Fibroblast of skin of scalp (primary cell): ENCODE results near the gene PRKN.

Experiments
- DNase-seq: peaks from one replicate; pipeline ENCODE4 v3.0.0-alpha.2; 2013

The PRKN gene

GRCh38 chr6:162178666-162179065 is 548.9 kb downstream of the PRKN start:
- DNase-seq, result no peak

DNA sequence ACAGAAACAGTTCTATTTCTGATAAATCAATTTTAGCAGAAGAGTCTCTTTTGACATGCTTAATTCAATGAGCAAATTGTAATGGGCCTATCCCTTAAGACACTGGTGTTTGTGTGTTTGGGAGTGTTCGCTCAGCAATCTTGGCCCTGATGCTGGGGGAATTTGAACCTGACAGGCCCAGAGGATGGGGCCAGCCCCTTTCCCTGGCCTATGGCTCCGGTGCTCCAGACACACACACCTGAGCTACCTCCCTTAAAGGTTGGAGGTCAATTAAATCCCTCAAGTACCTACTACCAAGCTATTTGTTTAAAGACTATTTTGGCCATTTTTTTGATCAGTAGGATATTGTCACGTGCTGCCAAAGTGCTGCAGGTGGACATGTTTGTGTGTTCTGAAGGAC is 549.3 kb downstream of the PRKN start:
- no peak for DNase-seq

DNA sequence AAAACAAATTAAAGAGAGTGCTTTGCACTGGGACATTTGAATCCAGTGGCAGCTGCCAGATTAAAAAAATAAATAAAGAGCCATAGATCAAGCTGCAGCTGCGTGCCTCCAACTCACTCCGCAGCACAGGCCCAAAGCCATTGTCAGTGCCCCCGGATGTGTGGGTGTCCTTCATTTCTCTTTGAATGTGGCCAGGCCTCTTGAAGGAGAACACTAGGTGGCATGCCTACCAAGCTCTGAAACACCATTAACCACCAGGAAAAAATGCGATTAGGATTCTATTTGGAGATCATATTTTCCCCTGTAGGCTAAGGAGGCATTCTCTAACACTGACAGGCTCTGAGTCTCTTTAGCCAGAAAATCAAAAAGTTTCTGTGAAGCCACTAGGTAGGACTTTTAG is 549.8 kb downstream of the PRKN start:
- peak; percentile 39 for DNase-seq

DNA sequence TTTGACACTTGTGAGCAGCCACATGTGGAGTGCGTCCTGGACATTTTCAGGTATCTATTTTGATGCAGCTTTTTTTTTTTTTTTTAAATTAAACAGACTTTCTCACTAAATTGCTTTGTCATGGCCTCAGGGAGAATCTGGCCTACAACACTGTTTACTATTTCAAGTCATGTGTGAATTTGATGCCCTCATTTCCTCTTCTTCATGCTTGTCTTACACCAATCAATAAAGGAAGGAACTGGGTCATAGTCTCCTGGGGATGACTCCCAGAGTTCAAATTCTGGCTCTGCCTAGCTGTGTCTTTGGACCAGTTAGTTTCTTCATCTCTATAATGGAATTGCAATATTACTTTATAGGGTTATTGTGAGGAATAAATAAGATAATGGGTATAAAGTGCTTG is 554.1 kb downstream of the PRKN start:
- DNase-seq, result no peak

- DNase-seq, result no peak
Observed at GRCh38 chr6:162165479-162165878, 562.1 kb downstream of the PRKN start.

DNA sequence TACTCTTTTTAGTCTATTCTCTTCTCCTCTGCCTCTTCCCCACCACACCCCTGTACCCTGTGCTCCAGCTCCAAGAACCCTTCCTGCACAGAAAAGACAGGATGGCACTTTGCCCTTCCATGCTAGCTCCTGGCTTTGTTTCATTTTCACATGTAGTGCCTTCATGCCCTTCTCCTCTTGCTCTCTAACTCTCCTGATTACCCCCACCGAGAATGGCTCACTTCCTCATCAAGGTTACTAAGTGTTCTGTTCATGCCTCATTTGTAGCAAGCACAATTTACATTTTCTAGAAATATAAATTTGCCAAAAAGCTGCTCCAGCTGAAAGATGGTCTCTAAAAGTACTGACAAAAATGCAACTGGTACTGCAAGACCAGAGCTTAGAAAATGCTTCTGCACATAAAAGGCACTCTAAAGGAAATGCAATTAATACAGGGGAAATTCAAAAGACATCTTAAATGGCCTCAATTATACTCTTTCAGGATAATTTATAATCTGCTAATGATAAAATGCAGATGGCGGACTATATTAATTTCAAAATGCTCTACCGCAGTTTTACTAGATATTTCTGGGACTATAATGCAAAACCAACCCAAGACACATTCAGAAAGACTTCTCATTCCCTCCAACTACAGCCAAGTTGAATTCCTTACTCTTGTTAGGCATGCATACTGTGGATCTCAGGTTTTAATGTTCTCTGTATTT is 570.2 kb downstream of the PRKN start:
- no peak for DNase-seq

DNA sequence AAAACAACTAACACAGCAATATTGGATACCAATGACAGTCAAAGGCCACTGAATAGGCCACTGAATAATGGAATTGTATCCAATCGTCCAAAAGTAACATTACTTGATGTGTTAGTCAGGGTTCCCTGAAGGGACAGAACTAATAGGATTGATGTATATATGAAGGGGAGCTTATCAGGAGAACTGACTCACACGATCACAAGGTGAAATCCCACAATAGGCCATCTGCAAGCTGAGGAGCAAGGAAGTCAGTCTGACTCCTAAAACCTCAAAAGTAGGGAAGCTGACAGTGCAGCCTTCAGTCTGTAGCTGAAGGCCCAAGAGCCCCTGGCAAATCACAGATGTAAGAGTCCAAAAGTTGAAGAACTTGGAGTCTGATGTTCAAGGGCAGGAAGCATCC is 571.4 kb downstream of the PRKN start:
- peak; percentile 41 for DNase-seq

GRCh38 chr6:162154930-162155329 is 572.6 kb downstream of the PRKN start:
- DNase-seq, result no peak

GRCh38 chr6:162154001-162154400 is 573.6 kb downstream of the PRKN start:
- no peak for DNase-seq

GRCh38 chr6:162153120-162153519 is 574.4 kb downstream of the PRKN start:
- no peak for DNase-seq

DNA sequence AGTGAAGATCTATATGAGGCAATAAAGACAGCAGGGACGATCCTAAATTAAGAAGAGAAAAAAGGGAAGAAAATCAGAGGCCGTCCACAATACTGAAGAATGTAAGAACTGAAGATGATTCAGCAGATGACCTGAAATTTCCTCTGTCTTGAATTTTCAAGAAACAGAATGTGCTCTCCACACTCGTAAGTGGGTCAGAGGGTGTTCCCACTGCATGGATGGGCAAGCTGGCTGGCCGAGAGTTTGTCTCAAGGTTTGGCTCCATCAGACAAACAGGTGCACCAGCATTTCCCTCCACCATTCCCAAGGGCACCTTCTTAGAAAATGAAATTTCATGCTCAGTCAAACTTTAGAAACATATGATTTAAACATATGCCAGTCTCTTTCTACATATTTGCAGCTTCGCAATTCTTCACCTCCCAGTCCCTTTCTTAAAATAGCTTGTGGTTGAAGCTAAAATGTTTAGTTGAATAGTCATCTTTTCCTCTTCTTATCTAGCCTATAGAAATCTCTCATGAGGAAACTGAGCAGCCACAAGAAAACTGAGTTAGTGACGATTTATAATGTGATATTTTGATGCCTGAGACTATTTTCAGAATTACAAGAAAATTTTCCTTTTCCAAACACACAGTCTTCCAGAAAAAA is 576.4 kb downstream of the PRKN start:
- DNase-seq, result peak; percentile 70

DNA sequence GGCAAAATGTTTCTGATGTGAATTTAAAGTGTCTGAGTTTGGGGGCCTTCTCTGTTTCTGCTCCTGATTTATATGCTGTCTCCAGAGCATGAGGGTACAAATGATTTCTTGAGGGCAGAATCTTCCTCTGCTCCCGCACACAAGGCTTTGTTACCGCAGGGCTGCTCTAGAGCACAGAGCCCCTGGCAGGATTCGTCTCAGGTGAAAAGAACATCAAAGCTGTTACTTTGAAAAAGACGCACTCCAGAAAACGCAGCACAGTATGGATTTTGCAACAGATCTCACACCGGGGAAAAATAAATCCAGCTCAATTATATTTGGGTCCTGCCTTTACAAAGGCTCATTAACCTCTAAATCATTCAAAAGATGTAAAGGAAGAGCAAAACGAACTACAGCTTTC is 577.3 kb downstream of the PRKN start:
- no peak for DNase-seq

GRCh38 chr6:162149786-162150185 is 577.8 kb downstream of the PRKN start:
- no peak for DNase-seq

GRCh38 chr6:162147805-162148204 is 579.8 kb downstream of the PRKN start:
- no peak for DNase-seq

DNA sequence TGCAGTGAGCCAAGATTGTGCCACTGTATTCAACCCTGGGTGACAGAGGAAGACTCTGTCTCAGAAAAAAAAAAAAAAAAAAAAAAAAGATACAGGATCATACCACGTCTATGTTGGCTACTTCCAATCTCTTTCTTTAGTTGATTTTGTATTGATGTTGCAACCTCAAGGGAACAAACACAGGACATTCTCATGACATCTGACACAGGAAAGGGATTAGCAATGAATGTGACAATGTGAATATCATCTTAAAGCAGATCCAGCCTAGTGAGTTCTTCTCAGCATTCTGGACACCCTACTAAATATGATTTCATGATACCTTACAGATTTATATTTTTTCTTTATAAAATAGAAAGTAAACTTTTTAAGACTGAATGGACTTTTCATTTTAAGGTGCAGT is 580.3 kb downstream of the PRKN start:
- no peak for DNase-seq

DNA sequence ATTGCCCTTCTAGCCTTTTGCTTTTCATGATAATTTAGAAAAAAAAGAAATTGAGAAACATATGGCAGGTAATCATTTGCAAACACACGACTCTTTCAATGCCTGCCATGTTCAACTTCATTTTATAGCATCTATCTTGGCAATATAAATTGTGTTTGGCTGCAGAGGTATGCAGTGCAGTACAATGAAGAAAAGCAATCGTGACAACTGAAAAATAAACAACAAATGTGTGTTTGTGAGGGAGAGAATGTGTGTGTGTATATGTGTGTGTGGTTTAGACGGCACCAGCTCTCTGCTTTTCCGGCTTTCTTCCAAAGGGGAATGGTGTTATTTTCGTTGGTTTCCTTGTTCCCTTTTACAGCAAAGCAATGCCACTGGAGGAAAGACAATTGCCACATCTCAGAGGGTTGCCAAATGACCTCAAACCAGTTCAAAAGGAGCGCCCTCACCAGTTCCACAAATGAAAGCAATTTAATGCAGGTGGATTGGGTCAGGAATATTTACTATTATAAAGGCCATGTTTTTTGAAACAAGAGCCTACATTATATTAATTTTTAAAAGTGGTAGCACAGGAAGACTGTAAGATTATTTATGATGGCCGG is 587.2 kb downstream of the PRKN start:
- no peak for DNase-seq

DNA sequence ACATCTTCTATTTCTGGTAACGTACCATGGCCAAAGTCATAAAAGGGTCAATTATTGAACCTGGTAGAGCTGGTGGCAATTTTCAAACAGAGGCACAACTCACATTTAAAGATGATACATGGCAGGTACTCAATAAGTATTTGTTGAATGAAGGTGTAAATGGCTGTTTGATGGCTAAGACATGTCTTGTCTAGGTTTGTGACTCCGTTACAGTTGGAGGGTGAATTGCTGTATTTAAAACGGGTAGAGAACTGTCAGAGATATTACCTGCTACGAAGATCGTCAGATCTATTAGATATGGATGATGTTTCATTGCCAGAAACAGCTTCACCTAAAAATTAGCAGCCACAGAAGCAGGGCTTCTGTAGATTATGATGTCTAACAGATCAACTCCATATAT is 601.9 kb downstream of the PRKN start:
- no peak for DNase-seq

DNA sequence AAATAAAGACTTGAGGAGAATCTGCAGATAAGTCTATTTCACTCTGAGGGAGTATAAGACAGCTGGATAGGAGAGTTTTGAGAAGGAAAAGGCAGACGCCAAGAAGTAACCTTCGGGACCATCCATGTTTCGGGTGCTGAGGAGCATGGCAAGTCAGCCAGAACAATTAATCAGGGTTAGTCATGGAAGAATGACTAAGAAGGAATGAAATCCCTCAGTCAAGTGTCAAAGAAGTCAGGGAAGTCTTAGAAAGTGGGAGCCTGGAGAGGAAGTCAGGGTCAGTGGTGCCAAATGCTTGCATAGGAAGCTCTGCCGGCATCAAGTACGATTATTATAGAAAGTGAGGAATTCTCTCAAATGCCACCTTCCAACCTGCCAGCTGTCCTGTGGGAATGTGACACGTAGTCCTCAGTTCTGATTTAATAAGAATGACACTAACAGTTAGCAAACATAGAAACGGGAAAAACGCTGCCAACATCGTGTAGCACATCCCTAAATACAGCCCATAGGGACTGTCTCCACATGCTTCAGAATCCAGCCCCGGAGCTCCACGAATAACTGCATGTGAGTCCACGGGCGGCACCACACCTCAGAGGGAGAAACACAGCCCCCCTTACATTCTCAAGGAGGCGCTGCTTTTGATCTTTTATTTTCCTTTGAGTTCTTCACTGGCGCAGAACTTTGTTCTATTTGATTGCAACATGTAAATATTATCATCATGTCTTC is 602.7 kb downstream of the PRKN start:
- no peak for DNase-seq

DNA sequence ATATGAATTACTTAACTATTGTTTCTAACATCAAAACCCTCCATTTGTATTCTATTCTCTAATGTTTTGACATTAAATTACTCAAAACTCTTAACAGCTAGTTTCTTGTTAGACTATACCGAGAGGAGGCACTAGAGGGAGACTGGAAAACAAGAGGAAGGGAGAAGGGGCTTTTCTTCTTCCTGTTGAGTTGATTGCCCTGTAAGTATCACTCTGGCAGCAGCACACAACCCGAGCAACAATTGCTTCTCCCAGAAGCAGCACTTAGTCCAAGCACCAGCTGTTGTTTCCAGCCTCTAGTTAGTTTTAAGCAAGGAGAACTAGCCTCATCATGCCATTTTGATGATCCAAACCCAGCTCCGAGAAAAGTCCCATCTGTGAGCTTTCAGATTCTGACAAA is 603.8 kb downstream of the PRKN start:
- DNase-seq, result peak; percentile 15

DNA sequence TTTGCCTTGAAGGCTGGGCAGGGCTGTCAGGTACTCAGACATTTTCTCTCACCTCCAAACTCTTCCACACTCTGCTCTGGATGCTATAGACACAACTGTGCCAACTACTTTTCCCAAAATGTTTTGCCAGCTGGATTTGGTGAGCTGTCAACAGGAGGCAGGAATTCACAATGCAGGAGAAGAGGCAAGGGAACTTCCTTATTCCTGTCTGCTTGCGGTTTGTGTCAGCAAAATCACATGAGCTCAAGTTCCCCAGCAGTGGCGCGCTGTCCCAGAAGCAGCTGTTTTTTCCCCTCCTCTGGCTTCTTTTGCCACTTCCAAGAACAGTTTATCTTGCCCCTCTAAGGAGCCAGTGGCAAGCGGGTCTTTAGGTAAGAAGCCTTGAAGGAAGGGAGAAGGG is 608.2 kb downstream of the PRKN start:
- peak; percentile 77 for DNase-seq

GRCh38 chr6:162118706-162119105 is 608.9 kb downstream of the PRKN start:
- no peak for DNase-seq

DNA sequence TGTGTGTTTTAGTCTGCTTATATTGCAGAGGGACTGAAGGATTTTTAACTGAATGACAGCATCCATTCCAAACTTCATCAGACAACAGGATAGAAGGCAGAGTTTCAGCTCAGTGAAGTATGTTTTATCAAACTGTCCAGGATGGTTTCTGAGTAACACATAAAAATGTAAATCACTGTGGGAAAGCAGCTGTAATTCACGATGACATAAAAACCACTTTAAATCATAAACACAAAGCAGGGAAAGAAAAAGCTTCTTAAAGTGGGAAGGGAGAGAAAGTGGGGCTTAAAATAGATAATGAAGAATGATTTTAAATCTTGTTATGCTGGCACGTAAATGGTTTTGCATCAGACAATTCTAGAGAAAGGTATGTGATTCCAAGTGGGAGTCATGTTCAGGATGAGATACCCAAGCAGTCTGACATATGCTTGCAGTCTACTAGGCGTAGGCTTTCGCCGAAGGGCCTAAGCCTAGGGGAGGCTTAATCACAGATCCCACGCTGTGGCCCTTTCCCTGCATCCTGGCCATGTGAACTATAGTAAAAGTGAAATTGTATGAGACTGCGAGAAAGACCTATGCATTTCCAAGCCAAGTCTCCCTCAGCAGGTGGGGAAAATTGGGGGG is 610.6 kb downstream of the PRKN start:
- peak; percentile 30 for DNase-seq

DNA sequence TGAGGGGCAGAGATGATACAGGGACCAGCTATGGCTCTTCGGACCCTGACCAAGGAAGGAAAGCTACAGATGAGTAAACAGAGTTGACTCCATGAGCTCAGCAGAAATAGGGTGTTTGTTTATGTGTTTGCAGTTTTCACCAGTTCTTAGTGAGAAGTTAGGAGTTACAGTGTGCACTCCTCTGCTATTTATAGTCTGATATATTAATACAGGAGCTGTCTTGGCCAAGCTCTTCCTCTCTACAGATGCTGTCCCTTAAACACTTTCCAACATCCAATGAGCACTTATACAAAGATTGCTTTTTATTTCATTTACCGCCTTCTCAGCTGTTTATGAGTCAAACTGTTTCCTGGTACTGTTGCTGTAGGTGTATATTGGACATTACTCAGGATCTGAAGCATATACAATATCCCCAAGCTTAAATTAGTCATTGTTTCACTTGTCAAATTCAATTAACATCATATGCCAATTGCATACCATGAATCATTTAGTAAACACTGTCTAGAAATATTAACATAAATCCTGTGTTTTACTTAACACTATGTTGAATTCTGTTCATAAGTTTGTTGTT is 618.0 kb downstream of the PRKN start:
- DNase-seq, result peak; percentile 56
